Measurements from ENCODE around the gene LMO4.

DNA sequence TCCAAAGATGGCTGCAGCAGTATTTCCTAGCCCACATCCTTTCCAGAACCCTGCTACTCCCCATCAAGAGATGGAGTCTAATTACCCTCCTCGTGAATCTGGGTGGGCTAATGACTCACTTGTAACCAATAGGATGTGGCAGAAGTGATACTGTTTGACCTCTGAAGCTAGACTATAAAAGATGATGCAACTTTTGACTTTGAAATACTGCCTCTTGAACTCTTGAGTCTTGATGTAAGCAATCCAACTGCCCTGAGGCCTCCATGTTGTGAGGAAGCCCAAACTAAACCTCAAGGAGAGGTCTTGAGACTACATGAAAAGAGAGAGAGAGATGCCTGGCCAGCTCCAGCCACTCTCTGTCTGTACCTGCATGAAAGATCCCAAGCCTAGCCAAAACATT lies 29.5 kb downstream of the LMO4 start:
- TF ChIP-seq EZH2 (IDR thresholded peaks at IDR 0.05; ENCODE audit: borderline replicate concordance, insufficient read depth, low read depth, low read length, poor library complexity, severe bottlenecking): no peak
- TF ChIP-seq CTCF (IDR thresholded peaks at IDR 0.05): no peak
